UCSD-AML1 (cell line): ENCODE measurements around the gene WRNIP1.
"Not testable (repeated sequence)": the region's sequence is repeated elsewhere in the genome, so short reads cannot be mapped to it uniquely, and the experiment has no call there.

Source experiments
- DNase-seq: peaks from one replicate; lab custom pipeline; 2025; ENCODE audit not compliant: unreplicated experiment; lab: John Stamatoyannopoulos, UW

WRNIP1 gene

GRCh38 chr6:2782825-2783187 lies 17.6 kb downstream of the WRNIP1 start:
- no peak for DNase-seq

GRCh38 chr6:2783188-2783963 lies 18.2 kb downstream of the WRNIP1 start:
- DNase-seq = peak; percentile 41

DNA sequence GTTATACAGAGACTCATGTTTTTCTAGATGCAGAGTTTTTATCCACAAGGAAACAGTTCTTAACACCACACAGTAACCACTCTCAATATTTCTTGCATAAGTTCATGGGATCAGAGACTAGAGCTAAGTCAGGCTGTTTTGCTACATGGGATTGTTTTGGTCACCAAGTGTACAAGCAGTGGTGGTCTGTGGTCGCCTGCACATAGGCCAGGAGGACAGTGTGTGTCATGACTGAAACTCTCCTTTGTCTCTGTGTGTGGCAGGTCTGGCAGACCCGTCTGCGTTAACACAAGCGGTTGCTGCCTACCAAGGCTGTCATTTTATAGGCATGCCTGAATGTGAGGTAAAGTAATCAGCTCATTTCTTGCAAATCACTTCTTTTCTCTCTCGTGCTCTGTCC lies 18.9 kb downstream of the WRNIP1 start:
- DNase-seq = no peak

DNA sequence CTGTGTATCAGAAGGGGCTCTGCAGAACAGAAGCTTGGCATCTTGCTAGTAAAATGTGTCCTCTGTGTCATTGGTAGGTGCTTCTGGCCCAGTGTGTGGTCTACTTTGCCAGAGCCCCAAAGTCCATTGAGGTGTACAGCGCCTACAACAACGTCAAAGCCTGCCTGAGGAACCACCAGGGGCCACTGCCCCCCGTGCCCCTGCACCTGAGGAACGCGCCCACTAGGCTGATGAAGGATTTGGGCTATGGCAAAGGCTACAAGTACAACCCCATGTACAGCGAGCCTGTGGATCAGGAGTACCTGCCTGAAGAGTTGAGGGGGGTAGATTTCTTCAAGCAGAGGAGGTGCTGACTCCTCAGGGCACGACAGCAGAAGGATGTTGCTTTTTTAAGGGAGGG lies 19.7 kb downstream of the WRNIP1 start:
- no peak for DNase-seq

- no peak for DNase-seq
These were observed 21.1 kb downstream of the WRNIP1 start for GRCh38 chr6:2786269-2786668.

DNA sequence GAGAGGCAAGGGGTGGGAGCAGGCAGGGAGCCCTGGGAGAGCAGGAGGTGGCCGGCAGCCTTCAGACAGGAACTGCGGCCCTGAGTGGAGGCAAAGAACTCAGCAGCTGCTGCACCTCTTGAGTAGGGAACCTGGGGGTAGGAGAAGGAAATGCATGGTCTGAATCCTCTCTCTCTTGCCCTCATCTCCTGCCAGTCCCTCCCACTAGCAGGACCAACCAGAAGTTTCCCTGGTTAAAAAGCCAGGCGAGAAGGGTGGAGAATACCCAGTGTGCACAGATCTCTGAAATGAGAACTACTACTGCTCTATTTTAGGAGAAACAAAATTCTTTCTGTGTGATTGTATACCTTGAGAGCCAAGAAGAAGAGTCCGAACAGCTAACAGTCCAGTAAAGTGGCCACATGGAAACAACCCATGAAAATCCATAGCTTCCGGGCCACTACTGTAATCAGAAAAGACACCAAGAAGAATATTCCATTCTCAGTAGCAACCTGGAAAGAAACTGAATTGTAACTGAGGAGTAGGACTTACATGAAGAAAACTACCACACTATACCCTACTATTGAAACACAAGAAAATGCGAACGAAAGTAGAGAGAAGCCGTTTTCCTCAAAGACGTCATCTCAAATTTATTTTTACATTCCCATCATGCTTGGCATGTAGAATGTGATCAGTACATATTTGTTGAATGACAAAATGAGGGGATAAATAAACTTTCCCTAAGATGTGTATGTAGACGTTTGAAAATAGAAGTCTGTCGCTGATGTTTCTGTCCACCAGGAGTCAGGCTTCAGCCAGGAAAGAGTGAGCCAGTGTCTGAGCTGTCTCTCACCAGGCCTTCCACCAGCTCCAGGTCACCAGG lies 25.6 kb downstream of the WRNIP1 start:
- peak; percentile 57 for DNase-seq

DNA sequence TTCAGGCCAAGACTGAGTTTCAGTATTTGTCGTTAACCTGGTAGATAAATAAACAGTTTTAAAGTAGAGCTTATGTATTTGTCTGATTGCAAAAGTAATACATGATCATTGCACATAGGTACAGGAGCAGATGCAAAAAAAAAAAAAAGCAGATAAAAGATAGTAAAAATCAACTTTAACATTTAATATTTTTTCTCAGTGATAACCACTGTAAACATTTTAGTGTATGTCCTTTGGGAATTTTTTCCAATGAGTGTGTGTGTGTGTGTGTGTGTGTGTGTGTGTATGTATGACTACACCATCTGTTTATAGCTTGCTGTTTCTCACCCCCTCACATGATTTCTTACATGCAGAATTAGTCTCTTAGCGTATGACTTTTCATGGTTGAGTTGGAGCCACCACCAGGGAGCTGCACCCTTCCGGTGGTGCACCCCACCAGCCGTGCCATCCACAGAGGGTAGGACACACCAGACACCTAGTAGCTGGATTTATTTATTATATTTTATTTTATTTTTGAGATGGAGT lies 26.3 kb downstream of the WRNIP1 start:
- DNase-seq = no peak

GRCh38 chr6:2792330-2793110 lies 27.3 kb downstream of the WRNIP1 start:
- no peak for DNase-seq

DNA sequence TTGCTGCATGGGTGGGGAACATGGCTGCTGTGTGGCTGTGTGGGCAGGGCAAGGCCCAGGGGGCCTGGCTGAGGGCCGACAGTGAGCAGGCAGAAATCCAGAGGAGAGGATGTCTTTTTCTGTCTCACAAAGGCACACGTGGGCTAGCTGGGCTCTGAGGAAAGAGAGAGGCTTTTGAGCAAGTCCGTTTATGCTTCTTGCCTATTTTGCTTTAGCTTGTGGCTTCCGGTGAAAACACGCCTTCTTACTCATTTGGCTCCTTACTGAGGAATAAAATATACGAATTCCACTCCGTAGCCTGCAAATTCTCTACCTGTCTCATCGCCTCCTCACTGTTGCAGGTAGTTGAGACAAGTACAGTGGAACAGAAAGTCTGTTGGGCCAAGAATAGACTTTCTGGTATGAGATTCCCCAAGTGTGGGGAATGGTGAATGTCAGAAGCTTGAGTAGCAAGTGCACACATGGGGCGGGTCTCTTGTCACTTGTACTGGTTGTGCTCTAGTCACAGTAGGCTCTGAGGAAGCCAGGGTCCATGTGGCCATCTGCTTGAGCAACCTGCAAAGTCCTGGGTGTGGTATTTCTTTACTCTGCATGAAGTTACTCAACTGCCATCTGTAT lies 28.4 kb downstream of the WRNIP1 start:
- DNase-seq = peak; percentile 55

DNA sequence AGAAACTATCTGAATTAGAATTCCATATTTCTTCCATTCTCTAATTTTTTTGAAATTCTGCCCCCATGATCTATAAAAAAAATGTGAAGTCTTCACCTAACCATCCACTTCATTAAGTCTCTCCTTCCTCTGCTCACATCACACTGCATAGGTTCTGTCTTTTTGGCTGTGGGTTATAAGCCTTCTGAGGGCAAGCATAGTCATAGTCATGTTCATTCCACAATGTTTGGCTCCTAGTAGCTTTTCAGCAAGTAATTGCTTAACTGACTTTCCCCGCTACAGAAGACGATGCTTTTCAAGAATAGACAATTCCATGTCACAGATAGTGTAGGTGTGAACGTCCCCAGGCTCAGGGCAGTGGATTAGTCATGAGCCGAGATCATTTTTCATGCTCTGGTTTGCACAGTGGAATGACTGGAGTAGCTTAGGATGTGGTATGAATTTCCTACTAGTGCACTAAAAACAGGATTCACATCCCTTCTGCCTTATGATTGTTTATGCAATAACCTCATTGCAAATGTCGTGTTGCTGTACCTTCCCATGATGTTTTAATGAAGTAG lies 29.1 kb downstream of the WRNIP1 start:
- DNase-seq = no peak

DNA sequence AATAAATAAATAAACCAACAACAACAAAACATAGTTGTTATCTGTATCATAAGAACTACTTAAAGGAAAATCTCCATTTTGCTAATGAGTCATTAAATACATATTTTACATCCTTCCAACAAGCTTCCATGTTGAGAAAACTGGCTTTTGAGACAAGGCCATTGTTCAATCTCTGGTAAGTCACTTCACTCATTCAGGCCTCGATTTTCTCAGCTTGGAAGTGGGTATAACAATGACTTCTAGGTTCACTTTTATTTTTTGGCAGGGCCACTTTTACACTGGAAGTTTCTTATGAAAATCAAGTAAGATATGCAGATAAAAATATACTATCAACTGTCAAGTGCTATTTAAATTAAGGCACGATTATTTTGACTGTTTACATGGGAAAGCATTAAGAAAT lies 30.0 kb downstream of the WRNIP1 start:
- no peak for DNase-seq

GRCh38 chr6:2795956-2796355 lies 30.8 kb downstream of the WRNIP1 start:
- no peak for DNase-seq

DNA sequence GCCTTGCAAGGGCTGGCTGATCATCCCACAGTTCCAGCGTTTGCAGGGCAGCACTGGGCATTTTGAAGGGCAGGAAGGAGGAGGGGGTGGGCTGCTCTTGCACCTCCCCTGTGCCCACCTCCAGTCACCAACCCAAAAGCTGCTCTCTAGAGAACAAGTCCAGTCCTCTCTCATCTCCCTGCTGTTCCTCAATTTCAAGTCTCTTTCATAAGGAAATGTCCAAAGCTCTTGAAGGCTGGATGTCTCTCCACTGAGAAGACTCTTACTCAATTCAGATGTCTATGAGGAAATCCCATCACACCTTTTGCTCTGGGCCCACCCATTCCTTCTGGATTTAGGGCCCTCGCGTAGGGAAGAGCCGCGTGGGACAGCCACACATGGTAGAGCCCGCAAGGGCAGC lies 31.7 kb downstream of the WRNIP1 start:
- DNase-seq = no peak

DNA sequence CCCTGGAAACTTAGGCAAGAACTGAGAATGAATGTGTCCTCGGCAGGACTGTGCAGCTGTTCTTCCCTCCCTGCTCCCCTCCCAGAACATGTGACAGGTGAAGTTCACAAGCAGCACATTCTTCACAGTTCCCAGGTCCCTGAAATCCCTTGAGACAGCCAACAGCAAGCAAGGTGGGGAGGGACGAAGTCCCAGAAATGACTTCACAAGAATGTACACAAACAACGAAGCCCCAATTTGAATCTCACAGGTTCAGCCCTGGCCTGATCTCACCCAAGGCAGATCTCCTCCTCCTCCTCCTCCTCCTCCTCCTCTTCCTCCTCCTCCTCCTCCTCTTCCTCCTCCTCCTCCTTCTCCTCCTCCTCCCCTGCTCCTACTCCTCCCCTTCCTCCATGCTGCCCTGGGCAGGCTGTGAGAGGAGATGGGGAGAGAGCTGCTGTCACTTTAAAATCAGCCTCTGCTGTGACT lies 32.4 kb downstream of the WRNIP1 start:
- peak; percentile 51 for DNase-seq

- DNase-seq = peak; percentile 51
These were observed 33.5 kb downstream of the WRNIP1 start for GRCh38 chr6:2798586-2799134.

- DNase-seq = peak; percentile 49
These were observed 34.8 kb downstream of the WRNIP1 start for GRCh38 chr6:2799936-2800527.

DNA sequence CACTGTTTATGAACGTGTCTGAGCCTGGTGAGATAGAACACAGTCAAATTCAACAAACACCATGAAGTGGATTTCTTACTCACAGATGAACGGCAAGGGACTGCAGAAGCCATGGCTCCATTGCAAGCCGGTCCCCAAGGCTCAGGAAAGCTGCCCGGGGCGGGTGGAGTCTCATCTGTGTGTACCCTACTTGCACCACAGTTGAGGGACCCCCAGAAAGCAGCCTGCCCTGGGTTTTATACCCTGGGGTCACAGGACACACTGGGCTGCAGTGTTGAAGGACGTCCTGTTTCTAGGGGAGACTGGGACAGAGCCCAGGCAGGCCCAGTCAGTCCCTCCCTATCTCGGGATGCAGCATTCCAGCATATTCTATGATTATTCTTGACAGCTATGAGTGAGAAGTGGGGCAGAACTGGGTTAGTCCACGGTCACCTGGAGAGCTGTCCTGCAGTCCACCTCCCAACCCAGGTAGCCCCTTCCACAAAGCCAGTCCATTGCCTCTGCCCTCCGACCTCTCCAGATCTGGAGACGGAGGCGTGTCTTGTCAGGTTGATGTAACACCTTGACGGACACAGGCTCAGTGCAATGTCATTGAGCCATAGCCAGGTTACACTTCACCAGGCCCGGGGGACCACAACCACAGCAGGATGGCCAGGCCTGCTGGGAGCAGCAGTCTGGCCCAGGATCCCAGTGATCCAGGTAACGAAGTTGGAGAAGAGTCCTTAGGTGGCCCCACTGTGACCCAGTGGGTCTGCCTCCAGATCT lies 35.5 kb downstream of the WRNIP1 start:
- no peak for DNase-seq

DNA sequence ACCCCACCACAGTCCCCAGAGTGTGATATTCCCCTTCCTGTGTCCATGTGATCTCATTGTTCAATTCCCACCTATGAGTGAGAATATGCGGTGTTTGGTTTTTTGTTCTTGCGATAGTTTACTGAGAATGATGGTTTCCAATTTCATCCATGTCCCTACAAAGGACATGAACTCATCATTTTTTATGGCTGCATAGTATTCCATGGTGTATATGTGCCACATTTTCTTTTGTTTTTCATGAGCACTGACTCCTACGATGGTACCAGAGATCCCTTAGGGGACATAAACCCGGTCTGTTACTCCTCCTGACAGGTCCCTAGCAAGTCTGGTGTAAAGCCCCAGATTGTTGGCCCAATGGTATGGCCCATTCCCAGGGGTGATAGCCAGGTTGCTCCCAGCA lies 36.5 kb downstream of the WRNIP1 start:
- DNase-seq = not testable (repeated sequence)

DNA sequence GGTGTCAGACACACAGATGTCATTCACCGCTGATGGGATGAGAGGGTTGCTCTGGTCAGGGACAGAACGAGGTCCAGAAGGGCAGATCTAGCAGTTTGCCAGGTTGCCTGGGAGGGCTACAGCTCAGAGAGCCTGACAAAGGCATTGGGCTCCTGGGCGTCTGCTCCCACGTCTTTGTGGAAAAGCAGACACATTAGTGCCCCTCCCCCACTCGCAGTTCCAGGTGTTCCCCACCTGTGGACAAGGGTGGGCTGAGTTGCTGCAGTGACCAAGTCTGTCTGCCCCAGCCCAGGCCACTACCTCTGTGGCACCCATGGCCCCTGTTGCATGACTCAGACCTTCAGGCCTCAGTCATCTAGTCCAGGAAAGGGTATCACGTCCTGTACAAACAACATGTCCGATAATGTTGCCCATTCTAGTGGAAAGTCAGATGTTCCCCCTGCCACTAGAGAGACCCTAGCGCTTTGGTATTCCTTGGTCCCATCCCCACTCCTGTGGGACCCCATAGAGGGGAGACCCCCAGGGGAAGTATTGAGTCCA lies 37.4 kb downstream of the WRNIP1 start:
- DNase-seq = no peak
